OCI-LY7 (cell line): ENCODE measurements around the gene PACC1.

ENCODE experiments used
- CTCF ChIP-seq: fragments of 200-600 bp; sonication (generic); conservative IDR thresholded peaks from 2 replicates; pipeline ENCODE4 v1.5.1; 2014; ENCODE audit warnings: mild to moderate bottlenecking, antibody characterized with exemption, low read length, moderate library complexity, mixed read lengths
- EZH2phosphoT487 ChIP-seq: fragments of 200-600 bp; sonication (generic); IDR thresholded peaks from 2 replicates; pipeline ENCODE4 v1.6.1; 2018; ENCODE audit warnings: low read depth, borderline replicate concordance, mild to moderate bottlenecking, mixed run types, antibody characterized with exemption, low read length, moderate library complexity, mixed read lengths

GRCh38 chr1:212326541-212326940 lies 88.1 kb downstream of the PACC1 start:
- no peak for TF ChIP-seq CTCF
- no peak for TF ChIP-seq EZH2phosphoT487
